ENCODE results near the gene HELZ.
"Not testable (repeated sequence)": the region's sequence is repeated elsewhere in the genome, so short reads cannot be mapped to it uniquely, and the experiment has no call there.

HELZ gene

GRCh38 chr17:67245073-67245693 lies at the start of gene HELZ:
Gene HELZ, minus strand, starts transcription at chr17:67245196. Its CDS starts 26,392 bp downstream, at chr17:67218804.
- peak; percentile 47 to 64 (median 61) for DNase-seq (ENCODE audit: low read depth in 2 of 3, low spot score in 1 of 3)

GRCh38 chr17:67293251-67294203 lies 48.5 kb upstream of the HELZ start:
- DNase-seq (ENCODE audit: low read depth in 2 of 3, low spot score in 1 of 3) = peak; percentile 46 to 54 (median 47)

GRCh38 chr17:67290711-67291291 lies 45.8 kb upstream of the HELZ start:
- DNase-seq (ENCODE audit: low read depth in 2 of 3, low spot score in 1 of 3) = no peak

- no peak for DNase-seq (ENCODE audit: low read depth in 2 of 3, low spot score in 1 of 3)
Observed at GRCh38 chr17:67290244-67290643, 45.2 kb upstream of the HELZ start.

GRCh38 chr17:67289181-67289876 lies 44.3 kb upstream of the HELZ start:
- no peak for DNase-seq (ENCODE audit: low read depth in 2 of 3, low spot score in 1 of 3)

GRCh38 chr17:67286826-67287225 lies 41.8 kb upstream of the HELZ start:
- not testable (repeated sequence) for DNase-seq (ENCODE audit: low read depth in 2 of 3, low spot score in 1 of 3)

- no peak for DNase-seq (ENCODE audit: low read depth in 2 of 3, low spot score in 1 of 3)
Observed at GRCh38 chr17:67285360-67285759, 40.4 kb upstream of the HELZ start.

GRCh38 chr17:67283731-67284516 lies 38.9 kb upstream of the HELZ start:
- no peak for DNase-seq (ENCODE audit: low read depth in 2 of 3, low spot score in 1 of 3)

- no peak for DNase-seq (ENCODE audit: low read depth in 2 of 3, low spot score in 1 of 3)
Observed at GRCh38 chr17:67281743-67282142, 36.7 kb upstream of the HELZ start.

GRCh38 chr17:67281053-67281452 lies 36.1 kb upstream of the HELZ start:
- no peak for DNase-seq (ENCODE audit: low read depth in 2 of 3, low spot score in 1 of 3)

GRCh38 chr17:67280279-67280678 lies 35.3 kb upstream of the HELZ start:
- DNase-seq (ENCODE audit: low read depth in 2 of 3, low spot score in 1 of 3) = no peak

GRCh38 chr17:67279115-67279514 lies 34.1 kb upstream of the HELZ start:
- DNase-seq (ENCODE audit: low read depth in 2 of 3, low spot score in 1 of 3) = no peak

GRCh38 chr17:67278363-67278762 lies 33.4 kb upstream of the HELZ start:
- no peak for DNase-seq (ENCODE audit: low read depth in 2 of 3, low spot score in 1 of 3)

- no peak for DNase-seq (ENCODE audit: low read depth in 2 of 3, low spot score in 1 of 3)
Observed at GRCh38 chr17:67276075-67276474, 31.1 kb upstream of the HELZ start.

- no peak for DNase-seq (ENCODE audit: low read depth in 2 of 3, low spot score in 1 of 3)
Observed at GRCh38 chr17:67274466-67274865, 29.5 kb upstream of the HELZ start.

- no peak for DNase-seq (ENCODE audit: low read depth in 2 of 3, low spot score in 1 of 3)
Observed at GRCh38 chr17:67273900-67274299, 28.9 kb upstream of the HELZ start.

- DNase-seq (ENCODE audit: low read depth in 2 of 3, low spot score in 1 of 3) = no peak
Observed at GRCh38 chr17:67272312-67273047, 27.5 kb upstream of the HELZ start.

- not testable (repeated sequence) for DNase-seq (ENCODE audit: low read depth in 2 of 3, low spot score in 1 of 3)
Observed at GRCh38 chr17:67271187-67271586, 26.2 kb upstream of the HELZ start.

GRCh38 chr17:67270416-67270815 lies 25.4 kb upstream of the HELZ start:
- DNase-seq (ENCODE audit: low read depth in 2 of 3, low spot score in 1 of 3) = no peak

- DNase-seq (ENCODE audit: low read depth in 2 of 3, low spot score in 1 of 3) = no peak
Observed at GRCh38 chr17:67266496-67266895, 21.5 kb upstream of the HELZ start.

All from stimulated activated CD4-positive, alpha-beta T cell treated with anti-CD3 and anti-CD28 coated beads, Interleukin-12 subunit alpha, Interleukin-12 subunit beta, amount 100 ng/mL, for 48 hours (primary cell).